Fibroblast of mammary gland (primary cell): ENCODE measurements around the gene TRIM17.

ENCODE experiments used
- DNase-seq: peaks from one replicate; pipeline ENCODE4 v3.0.0-alpha.2; 2010; ENCODE audit warnings: low read depth
- H3K4me3 ChIP-seq: 2 replicates; pipeline ENCODE4 v1.5.1; 2011; ENCODE audit warnings: low read depth, mild to moderate bottlenecking, low read length, moderate library complexity; ENCODE audit not compliant: control insufficient read depth
- TF ChIP-seq, protein P1 (sequence below): conservative IDR thresholded peaks from 2 replicates; pipeline ENCODE4 v1.5.1; 2011; ENCODE audit warnings: low read depth, low read length, inconsistent platforms; ENCODE audit not compliant: control insufficient read depth, insufficient read depth

The TRIM17 gene

DNA sequence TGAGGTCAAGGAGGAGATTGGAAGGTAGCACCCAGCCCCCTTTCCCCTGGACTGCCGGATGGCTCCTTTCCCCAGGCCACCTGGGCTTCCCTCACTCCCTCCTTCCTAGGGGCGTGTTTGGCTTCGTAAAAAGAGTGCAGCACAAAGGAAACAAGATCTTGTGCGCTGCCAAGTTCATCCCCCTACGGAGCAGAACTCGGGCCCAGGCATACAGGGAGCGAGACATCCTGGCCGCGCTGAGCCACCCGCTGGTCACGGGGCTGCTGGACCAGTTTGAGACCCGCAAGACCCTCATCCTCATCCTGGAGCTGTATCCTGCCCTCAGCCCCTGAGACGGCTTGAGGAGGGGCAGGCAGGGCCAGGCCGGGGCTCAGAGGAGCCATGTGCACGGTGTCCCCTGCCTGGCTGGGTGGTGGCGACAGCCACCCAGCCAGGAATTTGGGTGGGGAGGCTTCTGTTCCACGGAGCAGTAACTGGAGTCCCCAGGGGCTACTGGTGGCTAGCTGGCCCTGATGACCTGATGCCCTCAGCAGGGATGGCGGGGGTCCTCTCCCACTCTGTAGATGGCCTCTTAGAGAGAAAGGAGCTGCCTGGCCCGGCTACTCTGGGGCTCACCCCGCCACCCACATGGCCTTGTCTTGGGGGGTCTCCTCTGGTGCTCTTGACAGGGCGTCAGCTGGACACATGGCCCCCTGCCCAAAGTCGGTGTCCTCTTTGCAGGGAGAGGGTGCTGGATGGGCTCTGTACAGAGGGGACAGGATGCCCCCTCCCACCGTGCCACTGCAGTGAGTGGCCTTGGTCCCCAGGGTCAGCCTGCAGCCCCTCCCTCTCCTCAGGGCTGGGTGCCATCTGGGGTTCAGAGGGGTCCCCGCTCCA lies 49.6 kb downstream of the TRIM17 start:
- no peak overlapping the region for H3K4me3 ChIP-seq
- TF ChIP-seq, protein P1, sequence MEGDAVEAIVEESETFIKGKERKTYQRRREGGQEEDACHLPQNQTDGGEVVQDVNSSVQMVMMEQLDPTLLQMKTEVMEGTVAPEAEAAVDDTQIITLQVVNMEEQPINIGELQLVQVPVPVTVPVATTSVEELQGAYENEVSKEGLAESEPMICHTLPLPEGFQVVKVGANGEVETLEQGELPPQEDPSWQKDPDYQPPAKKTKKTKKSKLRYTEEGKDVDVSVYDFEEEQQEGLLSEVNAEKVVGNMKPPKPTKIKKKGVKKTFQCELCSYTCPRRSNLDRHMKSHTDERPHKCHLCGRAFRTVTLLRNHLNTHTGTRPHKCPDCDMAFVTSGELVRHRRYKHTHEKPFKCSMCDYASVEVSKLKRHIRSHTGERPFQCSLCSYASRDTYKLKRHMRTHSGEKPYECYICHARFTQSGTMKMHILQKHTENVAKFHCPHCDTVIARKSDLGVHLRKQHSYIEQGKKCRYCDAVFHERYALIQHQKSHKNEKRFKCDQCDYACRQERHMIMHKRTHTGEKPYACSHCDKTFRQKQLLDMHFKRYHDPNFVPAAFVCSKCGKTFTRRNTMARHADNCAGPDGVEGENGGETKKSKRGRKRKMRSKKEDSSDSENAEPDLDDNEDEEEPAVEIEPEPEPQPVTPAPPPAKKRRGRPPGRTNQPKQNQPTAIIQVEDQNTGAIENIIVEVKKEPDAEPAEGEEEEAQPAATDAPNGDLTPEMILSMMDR = no peak
- no peak for DNase-seq

DNA sequence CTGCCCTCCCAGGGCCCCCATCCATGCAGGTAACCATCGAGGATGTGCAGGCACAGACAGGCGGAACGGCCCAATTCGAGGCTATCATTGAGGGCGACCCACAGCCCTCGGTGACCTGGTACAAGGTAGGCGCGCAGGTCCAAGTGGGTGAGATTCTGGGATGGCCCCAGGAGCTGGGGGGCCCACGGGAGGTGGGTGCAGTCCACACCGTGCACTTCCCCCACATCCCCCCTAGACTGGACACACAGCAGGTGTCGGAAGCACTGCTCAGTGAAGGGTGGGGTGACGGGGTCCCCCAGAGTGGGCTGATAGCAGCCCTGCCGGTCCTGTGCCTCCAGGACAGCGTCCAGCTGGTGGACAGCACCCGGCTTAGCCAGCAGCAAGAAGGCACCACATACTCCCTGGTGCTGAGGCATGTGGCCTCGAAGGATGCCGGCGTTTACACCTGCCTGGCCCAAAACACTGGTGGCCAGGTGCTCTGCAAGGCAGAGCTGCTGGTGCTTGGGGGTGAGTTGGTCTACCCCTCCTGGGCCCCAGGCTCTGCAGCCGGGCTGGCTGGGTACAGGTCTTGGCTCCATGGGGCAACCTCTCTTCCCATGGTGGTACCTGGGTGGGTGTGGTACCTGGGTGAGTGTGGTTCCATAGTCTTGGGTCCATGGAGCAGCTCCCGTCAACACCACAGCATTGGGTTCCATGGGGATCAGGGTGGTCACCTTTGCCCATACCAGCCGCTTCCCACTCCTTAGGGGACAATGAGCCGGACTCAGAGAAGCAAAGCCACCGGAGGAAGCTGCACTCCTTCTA lies 50.4 kb downstream of the TRIM17 start:
- TF ChIP-seq, protein P1 = no peak
- no peak for DNase-seq
- no peak overlapping the region for H3K4me3 ChIP-seq

DNA sequence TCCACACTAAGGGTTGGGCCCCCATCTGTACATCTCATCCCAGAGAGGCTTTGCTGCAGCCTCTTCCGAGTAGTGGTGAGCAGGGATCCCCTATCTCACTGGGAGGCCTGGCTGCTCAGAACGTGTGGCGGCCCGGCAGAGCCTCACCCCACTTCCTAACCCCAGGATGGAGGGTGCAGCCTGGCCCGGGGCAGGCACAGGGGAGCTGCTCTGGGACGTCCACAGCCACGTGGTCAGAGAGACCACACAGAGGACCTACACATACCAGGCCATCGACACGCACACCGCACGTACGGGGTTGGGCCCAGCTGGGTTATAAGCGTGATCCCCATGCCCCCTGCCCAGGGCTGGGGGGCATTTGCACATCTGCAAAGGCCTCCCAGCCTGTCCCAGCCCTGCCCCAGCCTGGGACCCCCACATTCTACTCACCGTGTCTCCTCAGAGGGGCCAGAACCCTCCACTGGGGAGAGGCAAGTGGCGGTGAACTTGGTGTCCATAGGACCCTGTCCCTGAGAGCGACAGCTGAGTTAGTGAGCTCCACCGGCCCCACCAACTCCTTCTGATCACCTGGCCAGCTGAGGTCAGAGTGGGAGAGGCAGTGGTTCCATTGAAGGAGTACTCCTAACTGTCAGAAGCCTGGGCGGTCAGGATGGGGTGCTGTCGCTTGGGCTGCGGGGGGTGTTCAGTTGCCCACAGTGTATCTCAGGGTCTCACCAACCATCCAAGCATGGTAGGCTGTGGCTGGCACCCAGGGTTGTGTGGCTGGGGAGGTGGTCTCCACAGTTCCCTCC lies 51.2 kb downstream of the TRIM17 start:
- H3K4me3 ChIP-seq = no peak overlapping the region
- TF ChIP-seq, protein P1 = no peak
- no peak for DNase-seq

DNA sequence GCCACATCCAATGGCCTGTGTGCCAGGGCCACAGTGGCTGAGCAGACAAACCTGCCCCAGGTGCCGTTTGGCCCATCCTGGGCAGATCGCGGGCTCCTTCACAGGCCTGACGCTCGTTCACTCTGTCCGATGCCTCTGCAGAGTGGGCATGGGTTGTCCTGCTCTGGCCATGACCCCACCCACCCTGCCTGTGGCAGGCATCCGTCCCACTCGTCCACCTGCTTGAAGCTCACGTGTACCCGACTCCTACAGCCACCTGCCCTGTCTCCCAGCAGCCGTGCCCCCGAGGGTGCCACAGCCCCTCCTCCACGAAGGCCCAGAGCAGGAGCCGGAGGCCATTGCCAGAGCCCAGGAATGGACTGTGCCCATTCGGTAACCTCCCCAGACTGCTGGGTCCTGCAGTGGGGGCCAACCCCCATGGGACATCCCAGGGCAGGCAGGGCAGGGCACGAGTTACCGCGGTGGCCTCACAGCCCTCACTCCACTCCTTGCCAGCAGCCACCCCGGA lies 51.9 kb downstream of the TRIM17 start:
- TF ChIP-seq, protein P1 = no peak
- H3K4me3 ChIP-seq = no peak overlapping the region
- no peak for DNase-seq

DNA sequence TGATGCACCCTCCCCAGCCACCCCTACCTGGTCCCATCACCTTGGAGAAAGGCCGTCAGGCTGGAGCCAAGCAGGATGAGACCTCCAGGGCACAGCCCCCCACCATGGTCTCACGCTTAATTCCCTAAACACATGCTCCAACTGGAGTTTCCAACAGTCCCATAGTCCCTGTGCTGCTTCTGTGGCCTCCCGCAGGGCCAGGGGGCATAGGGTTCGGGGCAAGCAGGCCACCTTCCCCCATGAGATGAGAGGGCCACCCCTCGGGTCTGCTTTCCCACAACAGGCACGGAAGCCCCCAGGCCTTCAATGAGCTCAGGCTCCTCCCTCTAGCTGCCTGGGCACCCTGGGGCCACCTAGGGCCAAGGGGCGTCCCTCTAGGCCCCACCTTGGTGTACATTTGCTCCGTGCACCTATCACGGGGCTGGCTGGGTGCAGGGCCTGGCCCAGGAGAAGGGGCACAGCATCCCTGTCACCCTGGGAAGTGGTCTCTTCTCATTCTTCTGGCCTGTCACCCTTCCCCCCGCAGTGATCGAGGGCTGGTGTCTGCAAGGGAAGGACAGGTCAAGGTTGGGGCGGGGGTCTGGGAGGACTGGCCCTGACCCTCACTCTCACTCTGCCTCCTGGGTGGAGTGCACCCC lies 52.5 kb downstream of the TRIM17 start:
- DNase-seq = no peak
- TF ChIP-seq, protein P1 = no peak
- no peak overlapping the region for H3K4me3 ChIP-seq

DNA sequence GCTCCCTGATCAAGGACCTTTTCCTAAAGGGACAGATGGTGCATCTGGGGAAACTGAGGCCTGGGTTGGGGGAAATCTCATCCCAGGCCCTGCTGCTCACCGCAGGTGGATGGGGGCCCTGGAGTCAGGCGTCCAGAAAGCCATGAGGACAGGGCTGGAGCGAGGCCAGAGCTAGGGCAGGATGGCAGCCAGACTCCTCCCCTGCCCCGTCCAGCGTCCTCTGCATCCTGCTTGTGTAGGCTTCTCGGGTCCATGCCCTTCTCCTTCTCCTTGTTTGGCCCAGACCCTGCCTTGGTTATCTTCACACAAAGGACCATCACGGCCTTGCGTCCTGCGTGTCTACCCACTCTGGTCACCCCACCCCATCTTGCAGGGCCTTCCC lies 53.0 kb downstream of the TRIM17 start:
- no peak overlapping the region for H3K4me3 ChIP-seq
- TF ChIP-seq, protein P1 = no peak
- no peak for DNase-seq
